ENCODE measurements around the gene POLG.

POLG gene

DNA sequence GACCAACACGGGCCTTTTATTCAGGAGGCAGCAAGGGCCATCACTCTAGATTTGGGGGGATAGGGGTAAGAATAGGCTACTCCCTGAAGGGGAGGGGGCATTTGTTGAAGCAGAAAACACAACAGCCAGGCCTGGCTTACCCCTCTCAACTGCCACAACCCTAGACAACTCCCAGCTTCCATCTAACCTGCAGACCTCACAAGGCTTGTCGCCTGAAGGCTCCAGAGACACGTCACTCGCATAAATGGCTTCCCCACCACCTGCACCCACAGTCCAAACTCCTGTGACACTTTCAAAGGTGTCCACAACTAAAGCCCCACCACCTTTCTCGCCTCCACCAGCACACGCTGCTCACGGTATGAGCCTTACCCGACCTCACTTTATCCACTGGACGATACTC, 14.9 kb downstream of the POLG start:
- Histone ChIP-seq H3K4me1 (ENCODE audit: insufficient read depth, low read length) (no peaks in the 10 kb centered on the region), H3K27ac (ENCODE audit: low read depth, low read length) (no peak overlapping the region), H3K4me3 (ENCODE audit: low read length) (no peak overlapping the region), H3K36me3 (ENCODE audit: insufficient read depth, low read length) (peaks cover 100% of the 10 kb centered on the region), H3K27me3 (ENCODE audit: insufficient read depth, low read length) (no peaks in the 10 kb centered on the region), H3K9me3 (ENCODE audit: insufficient read depth, low read depth, low read length) (no peaks in the 10 kb centered on the region), H3K9ac (ENCODE audit: low read depth, low read length) (no peak overlapping the region)
- WGBS: 95% methylated on average over 9 of the region's 9 CpGs

GRCh38 chr15:89317186-89317720, 17.4 kb downstream of the POLG start:
- 90% methylated on average over 4 of the region's 4 CpGs for WGBS
- no peak overlapping the region for H3K4me3 ChIP-seq (ENCODE audit: low read length)
- H3K4me1 ChIP-seq (ENCODE audit: insufficient read depth, low read length): no peaks in the 10 kb centered on the region
- H3K27me3 ChIP-seq (ENCODE audit: insufficient read depth, low read length): no peaks in the 10 kb centered on the region
- H3K9ac ChIP-seq (ENCODE audit: low read depth, low read length): no peak overlapping the region
- no peaks in the 10 kb centered on the region for H3K9me3 ChIP-seq (ENCODE audit: insufficient read depth, low read depth, low read length)
- H3K27ac ChIP-seq (ENCODE audit: low read depth, low read length): no peak overlapping the region
- peaks cover 98% of the 10 kb centered on the region for H3K36me3 ChIP-seq (ENCODE audit: insufficient read depth, low read length)

- H3K9me3 ChIP-seq (ENCODE audit: insufficient read depth, low read depth, low read length): no peaks in the 10 kb centered on the region
- H3K4me1 ChIP-seq (ENCODE audit: insufficient read depth, low read length): no peaks in the 10 kb centered on the region
- WGBS: 95% methylated on average over 5 of the region's 5 CpGs
- H3K27me3 ChIP-seq (ENCODE audit: insufficient read depth, low read length): no peaks in the 10 kb centered on the region
- peaks cover 98% of the 10 kb centered on the region for H3K36me3 ChIP-seq (ENCODE audit: insufficient read depth, low read length)
- H3K4me3 ChIP-seq (ENCODE audit: low read length): no peak overlapping the region
- no peak overlapping the region for H3K27ac ChIP-seq (ENCODE audit: low read depth, low read length)
- no peak overlapping the region for H3K9ac ChIP-seq (ENCODE audit: low read depth, low read length)
Measured at GRCh38 chr15:89316504-89316903, 18.1 kb downstream of the POLG start.

- 95% methylated on average over 2 of the region's 2 CpGs for WGBS
Measured at GRCh38 chr15:89315375-89315929, 19.2 kb downstream of the POLG start.

GRCh38 chr15:89309993-89310392, 24.6 kb downstream of the POLG start:
- WGBS: 92% methylated on average over 2 of the region's 2 CpGs
- no peak overlapping the region for H3K9ac ChIP-seq (ENCODE audit: low read depth, low read length)
- no peak overlapping the region for H3K27ac ChIP-seq (ENCODE audit: low read depth, low read length)
- no peaks in the 10 kb centered on the region for H3K9me3 ChIP-seq (ENCODE audit: insufficient read depth, low read depth, low read length)
- no peaks in the 10 kb centered on the region for H3K4me1 ChIP-seq (ENCODE audit: insufficient read depth, low read length)
- H3K27me3 ChIP-seq (ENCODE audit: insufficient read depth, low read length): no peaks in the 10 kb centered on the region
- H3K4me3 ChIP-seq (ENCODE audit: low read length): no peak overlapping the region
- H3K36me3 ChIP-seq (ENCODE audit: insufficient read depth, low read length): peaks cover 91% of the 10 kb centered on the region

More at GRCh38 chr15:89315375-89315929, 19.2 kb downstream of the POLG start:
- Histone ChIP-seq H3K9ac (ENCODE audit: low read depth, low read length) (no peak overlapping the region), H3K4me3 (ENCODE audit: low read length) (no peak overlapping the region), H3K9me3 (ENCODE audit: insufficient read depth, low read depth, low read length) (no peaks in the 10 kb centered on the region), H3K27me3 (ENCODE audit: insufficient read depth, low read length) (no peaks in the 10 kb centered on the region), H3K36me3 (ENCODE audit: insufficient read depth, low read length) (peaks cover 92% of the 10 kb centered on the region), H3K4me1 (ENCODE audit: insufficient read depth, low read length) (no peaks in the 10 kb centered on the region), H3K27ac (ENCODE audit: low read depth, low read length) (no peak overlapping the region)

GRCh38 chr15:89308236-89308635, 26.4 kb downstream of the POLG start:
- Histone ChIP-seq H3K27me3 (ENCODE audit: insufficient read depth, low read length) (no peaks in the 10 kb centered on the region), H3K4me1 (ENCODE audit: insufficient read depth, low read length) (no peaks in the 10 kb centered on the region), H3K4me3 (ENCODE audit: low read length) (no peak overlapping the region), H3K36me3 (ENCODE audit: insufficient read depth, low read length) (peaks cover 91% of the 10 kb centered on the region), H3K27ac (ENCODE audit: low read depth, low read length) (no peak overlapping the region), H3K9ac (ENCODE audit: low read depth, low read length) (no peak overlapping the region), H3K9me3 (ENCODE audit: insufficient read depth, low read depth, low read length) (no peaks in the 10 kb centered on the region)
- WGBS: 89% methylated on average over 3 of the region's 3 CpGs

GRCh38 chr15:89307791-89308190, 26.8 kb downstream of the POLG start:
- Histone ChIP-seq H3K27me3 (ENCODE audit: insufficient read depth, low read length) (no peaks in the 10 kb centered on the region), H3K4me3 (ENCODE audit: low read length) (no peak overlapping the region), H3K27ac (ENCODE audit: low read depth, low read length) (no peak overlapping the region), H3K36me3 (ENCODE audit: insufficient read depth, low read length) (peaks cover 91% of the 10 kb centered on the region), H3K9me3 (ENCODE audit: insufficient read depth, low read depth, low read length) (no peaks in the 10 kb centered on the region), H3K9ac (ENCODE audit: low read depth, low read length) (no peak overlapping the region), H3K4me1 (ENCODE audit: insufficient read depth, low read length) (no peaks in the 10 kb centered on the region)
- 85% methylated on average over 2 of the region's 2 CpGs for WGBS

DNA sequence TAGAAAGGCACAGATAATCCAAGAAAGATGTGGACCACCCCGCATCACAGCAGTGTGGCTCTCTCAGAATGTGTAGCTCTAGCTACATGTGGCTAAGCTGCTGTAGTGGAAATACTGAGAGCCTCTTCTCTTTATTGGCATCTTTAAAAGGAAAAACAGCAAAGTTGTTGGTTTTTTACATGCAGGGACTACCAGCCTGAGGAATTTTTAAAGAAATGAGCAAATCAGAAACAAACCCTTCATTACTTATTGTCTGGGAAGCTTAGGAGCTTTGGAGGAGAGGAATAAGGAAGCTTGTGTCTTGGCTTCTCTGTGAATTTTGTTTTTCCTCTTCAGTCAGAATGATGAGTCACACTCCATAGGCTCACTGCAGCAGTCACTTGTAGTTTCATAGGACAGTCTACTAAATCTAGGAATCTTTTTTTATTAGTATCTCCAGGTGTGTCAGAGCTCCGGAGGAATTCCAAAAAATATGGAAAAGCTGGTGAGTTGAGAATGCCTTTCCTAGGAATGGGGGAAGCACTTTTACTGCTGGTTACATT, 27.5 kb downstream of the POLG start:
- Histone ChIP-seq H3K4me1 (ENCODE audit: insufficient read depth, low read length) (no peaks in the 10 kb centered on the region), H3K27ac (ENCODE audit: low read depth, low read length) (no peak overlapping the region), H3K36me3 (ENCODE audit: insufficient read depth, low read length) (peaks cover 89% of the 10 kb centered on the region), H3K9ac (ENCODE audit: low read depth, low read length) (no peak overlapping the region), H3K9me3 (ENCODE audit: insufficient read depth, low read depth, low read length) (no peaks in the 10 kb centered on the region), H3K27me3 (ENCODE audit: insufficient read depth, low read length) (no peaks in the 10 kb centered on the region), H3K4me3 (ENCODE audit: low read length) (no peak overlapping the region)
- WGBS: 98% methylated on average over 2 of the region's 2 CpGs

- Histone ChIP-seq H3K9me3 (ENCODE audit: insufficient read depth, low read depth, low read length) (no peaks in the 10 kb centered on the region), H3K36me3 (ENCODE audit: insufficient read depth, low read length) (peaks cover 96% of the 10 kb centered on the region), H3K27me3 (ENCODE audit: insufficient read depth, low read length) (no peaks in the 10 kb centered on the region), H3K9ac (ENCODE audit: low read depth, low read length) (no peak overlapping the region), H3K4me1 (ENCODE audit: insufficient read depth, low read length) (no peaks in the 10 kb centered on the region), H3K4me3 (ENCODE audit: low read length) (no peak overlapping the region), H3K27ac (ENCODE audit: low read depth, low read length) (no peak overlapping the region)
- 94% methylated on average over 3 of the region's 3 CpGs for WGBS
Measured at GRCh38 chr15:89305395-89305794, 29.2 kb downstream of the POLG start.

GRCh38 chr15:89303986-89304385, 30.6 kb downstream of the POLG start:
- Histone ChIP-seq H3K27ac (ENCODE audit: low read depth, low read length) (no peak overlapping the region), H3K27me3 (ENCODE audit: insufficient read depth, low read length) (no peaks in the 10 kb centered on the region), H3K4me1 (ENCODE audit: insufficient read depth, low read length) (no peaks in the 10 kb centered on the region), H3K9me3 (ENCODE audit: insufficient read depth, low read depth, low read length) (no peaks in the 10 kb centered on the region), H3K9ac (ENCODE audit: low read depth, low read length) (no peak overlapping the region), H3K4me3 (ENCODE audit: low read length) (no peak overlapping the region), H3K36me3 (ENCODE audit: insufficient read depth, low read length) (peaks cover 95% of the 10 kb centered on the region)
- no CpG with 5 or more reads among the region's 2 CpGs for WGBS

DNA sequence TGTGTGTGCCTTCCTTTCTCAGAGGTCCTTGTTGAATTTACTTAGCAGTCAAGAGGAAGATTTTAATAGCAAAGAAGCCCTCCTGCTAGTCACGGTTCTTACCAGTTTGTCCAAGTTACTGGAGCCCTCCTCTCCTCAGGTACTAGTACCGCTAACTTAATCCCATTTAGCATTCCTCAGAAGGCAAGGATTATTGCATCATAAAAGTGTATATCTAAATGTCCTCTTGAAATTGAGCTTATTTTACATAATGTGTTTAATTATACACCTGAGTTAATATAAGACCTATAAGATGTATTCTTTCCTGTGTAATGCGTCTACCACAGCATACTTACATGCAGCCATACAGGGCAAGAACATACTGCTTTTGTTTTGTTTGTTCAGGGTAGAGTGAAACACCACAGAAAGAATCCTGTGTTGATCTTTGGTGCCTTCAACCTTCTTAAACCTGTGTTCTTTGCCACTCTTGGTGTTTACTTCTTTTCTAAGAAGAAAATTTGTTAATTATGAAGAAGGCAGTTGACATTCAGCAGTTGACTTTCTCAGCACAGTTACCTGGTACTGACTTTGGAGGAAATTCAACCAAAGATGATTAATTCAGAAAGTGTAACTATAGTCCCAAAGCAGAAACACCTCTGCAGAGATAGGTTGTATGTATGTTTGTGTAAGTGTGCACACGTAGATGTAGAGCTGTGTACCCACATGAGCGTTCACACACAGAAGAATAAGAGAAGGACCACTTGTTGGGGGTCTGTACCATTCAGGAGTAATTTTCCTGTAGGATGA, 33.1 kb downstream of the POLG start:
- Histone ChIP-seq H3K4me3 (ENCODE audit: low read length) (no peak overlapping the region), H3K36me3 (ENCODE audit: insufficient read depth, low read length) (peaks cover 82% of the 10 kb centered on the region), H3K27ac (ENCODE audit: low read depth, low read length) (no peak overlapping the region), H3K4me1 (ENCODE audit: insufficient read depth, low read length) (no peaks in the 10 kb centered on the region), H3K9me3 (ENCODE audit: insufficient read depth, low read depth, low read length) (no peaks in the 10 kb centered on the region; the same call in 1 of the 2 replicates), H3K9ac (ENCODE audit: low read depth, low read length) (no peak overlapping the region), H3K27me3 (ENCODE audit: insufficient read depth, low read length) (no peaks in the 10 kb centered on the region)
- WGBS: 97% methylated on average over 4 of the region's 5 CpGs
